ENCODE results near the gene LRRC73.

Gene LRRC73

DNA sequence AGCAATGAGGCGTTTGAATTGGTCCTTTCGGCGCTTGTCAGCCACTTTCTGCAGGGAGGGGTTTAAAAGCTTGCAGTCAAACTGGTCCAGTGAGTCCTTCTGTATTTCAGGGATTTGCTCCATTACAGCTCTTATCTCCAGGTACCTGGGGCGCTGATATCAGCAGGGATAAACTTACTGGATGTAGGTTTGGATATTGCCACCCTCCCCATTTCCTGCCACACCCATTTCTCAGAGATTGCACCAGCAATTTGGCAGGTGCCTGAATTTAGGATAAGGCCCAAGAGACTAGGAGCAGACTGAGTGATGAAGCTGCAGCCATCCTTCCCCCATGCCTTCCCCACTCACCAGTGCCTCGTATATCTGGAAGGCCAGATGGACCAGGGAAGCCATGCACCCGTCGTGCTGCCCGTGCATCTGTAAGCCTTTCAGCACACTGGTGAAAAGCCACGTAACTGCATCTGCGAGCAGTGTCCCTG is 14.4 kb upstream of the LRRC73 start:
- Histone ChIP-seq H3K27ac (ENCODE audit: low read depth, low read length, severe bottlenecking) (no peak overlapping the region), H3K4me1 (ENCODE audit: control insufficient read depth, insufficient read depth, low read length, poor library complexity, severe bottlenecking) (no peaks in the 10 kb centered on the region), H3K9me3 (ENCODE audit: control insufficient read depth, low read length) (no peaks in the 10 kb centered on the region), H3K4me3 (ENCODE audit: extremely low read depth, insufficient read depth, low read length, poor library complexity, severe bottlenecking) (no peak overlapping the region), H3K36me3 (ENCODE audit: control insufficient read depth, insufficient read depth, low read length) (peaks cover 98% of the 10 kb centered on the region)
- 98 to 99% methylated on average over 9 of the region's 10 CpGs for WGBS, 2 experiments (ENCODE audit: insufficient coverage in 2 of 2)

DNA sequence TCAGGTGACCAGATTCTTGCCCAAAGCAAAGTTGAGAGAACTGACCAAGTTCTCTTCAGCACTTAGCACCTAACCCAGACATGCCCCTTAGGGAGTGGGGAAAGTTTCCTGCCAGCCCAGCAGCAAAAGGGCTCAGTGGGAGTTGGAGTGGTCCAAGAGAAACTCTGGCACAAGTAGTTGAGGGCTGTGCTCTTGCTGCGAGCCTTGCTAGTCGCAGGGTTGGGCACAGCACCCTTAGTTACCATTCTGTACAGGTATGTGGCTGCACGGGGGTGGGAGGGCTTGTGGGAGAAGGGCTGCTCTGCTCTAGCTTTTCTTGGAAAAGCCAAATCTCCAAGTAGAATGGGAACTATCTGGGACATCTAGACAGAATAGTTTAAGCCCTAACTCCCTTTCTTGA is 13.1 kb upstream of the LRRC73 start:
- no peak overlapping the region for H3K27ac ChIP-seq (ENCODE audit: low read depth, low read length, severe bottlenecking)
- H3K36me3 ChIP-seq (ENCODE audit: control insufficient read depth, insufficient read depth, low read length), result peaks cover 95% of the 10 kb centered on the region
- H3K4me1 ChIP-seq (ENCODE audit: control insufficient read depth, insufficient read depth, low read length, poor library complexity, severe bottlenecking), result peaks cover 3% of the 10 kb centered on the region
- WGBS, 2 experiments (ENCODE audit: insufficient coverage in 2 of 2), result 90 to 100% methylated on average over 1 to 2 of the region's 3 CpGs
- H3K9me3 ChIP-seq (ENCODE audit: control insufficient read depth, low read length), result no peaks in the 10 kb centered on the region
- no peak overlapping the region for H3K4me3 ChIP-seq (ENCODE audit: extremely low read depth, insufficient read depth, low read length, poor library complexity, severe bottlenecking)

DNA sequence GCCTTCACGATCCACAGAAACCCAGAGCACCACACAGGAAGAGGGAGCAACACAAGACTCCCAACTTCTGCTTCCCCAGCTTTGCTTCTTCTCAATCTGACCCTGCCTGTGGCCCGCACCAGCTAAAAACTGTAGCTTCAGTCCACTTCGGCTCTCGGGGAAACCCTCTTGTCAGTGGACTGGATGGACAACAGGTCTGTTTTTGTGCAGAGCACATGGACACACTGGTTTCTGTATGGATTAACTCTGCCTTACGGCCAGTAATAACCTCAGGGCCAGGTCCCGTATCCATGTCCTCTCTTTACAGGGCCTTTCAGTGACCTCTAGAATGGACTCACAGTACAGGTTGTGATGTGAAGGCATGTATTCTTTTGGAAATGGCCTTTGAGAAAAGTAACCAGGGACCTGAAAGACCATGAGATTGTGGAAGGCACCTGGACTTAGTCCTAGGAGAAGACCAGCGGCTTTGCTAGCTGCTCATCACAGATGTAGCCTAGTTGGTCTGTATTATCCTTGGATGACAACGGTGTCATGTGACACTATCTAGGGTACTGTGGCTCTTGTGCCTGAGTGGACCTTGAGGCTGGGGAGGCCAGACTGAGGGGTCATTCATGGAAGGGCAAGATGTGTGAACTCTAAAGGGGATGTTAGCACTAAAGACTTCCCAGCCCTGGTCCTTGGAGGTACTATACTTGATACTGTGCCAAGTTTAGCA is 12.6 kb upstream of the LRRC73 start:
- peaks cover 89% of the 10 kb centered on the region for H3K36me3 ChIP-seq (ENCODE audit: control insufficient read depth, insufficient read depth, low read length)
- 94 to 98% methylated on average over 7 to 8 of the region's 8 CpGs for WGBS, 2 experiments (ENCODE audit: insufficient coverage in 2 of 2)
- no peak overlapping the region for H3K27ac ChIP-seq (ENCODE audit: low read depth, low read length, severe bottlenecking)

DNA sequence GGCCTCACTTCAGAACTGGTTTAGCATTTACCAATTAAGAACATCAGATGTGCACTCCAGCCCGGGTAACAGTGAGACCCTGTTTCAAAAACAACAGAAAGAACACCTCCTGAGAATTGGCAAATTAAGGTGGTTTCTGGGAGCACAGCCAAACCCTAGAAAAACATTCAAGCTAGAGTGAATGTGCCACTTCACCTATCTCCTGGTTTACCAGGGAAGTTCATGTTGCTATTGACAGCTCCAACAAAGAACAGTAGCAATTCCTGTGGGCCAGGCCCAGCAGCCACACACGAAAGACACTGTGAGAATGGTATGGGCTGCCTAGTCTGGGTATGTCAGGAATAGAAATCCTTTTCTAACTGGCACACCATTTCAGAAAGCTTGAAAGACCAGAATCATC is 11.7 kb upstream of the LRRC73 start:
- Histone ChIP-seq H3K4me3 (ENCODE audit: extremely low read depth, insufficient read depth, low read length, poor library complexity, severe bottlenecking) (no peak overlapping the region), H3K27ac (ENCODE audit: low read depth, low read length, severe bottlenecking) (peak overlapping the region; percentile 29), H3K36me3 (ENCODE audit: control insufficient read depth, insufficient read depth, low read length) (peaks cover 81% of the 10 kb centered on the region), H3K9me3 (ENCODE audit: control insufficient read depth, low read length) (no peaks in the 10 kb centered on the region), H3K4me1 (ENCODE audit: control insufficient read depth, insufficient read depth, low read length, poor library complexity, severe bottlenecking) (peaks cover 7% of the 10 kb centered on the region)
- whole genome bisulfite sequencing, 2 experiments (ENCODE audit: insufficient coverage in 2 of 2), result 100% methylated on average over 1 to 2 of the region's 2 CpGs

More for the DNA sequence above, 12.6 kb upstream of the LRRC73 start:
- Histone ChIP-seq H3K4me1 (ENCODE audit: control insufficient read depth, insufficient read depth, low read length, poor library complexity, severe bottlenecking) (peaks cover 7% of the 10 kb centered on the region), H3K4me3 (ENCODE audit: extremely low read depth, insufficient read depth, low read length, poor library complexity, severe bottlenecking) (no peak overlapping the region), H3K9me3 (ENCODE audit: control insufficient read depth, low read length) (no peaks in the 10 kb centered on the region)

DNA sequence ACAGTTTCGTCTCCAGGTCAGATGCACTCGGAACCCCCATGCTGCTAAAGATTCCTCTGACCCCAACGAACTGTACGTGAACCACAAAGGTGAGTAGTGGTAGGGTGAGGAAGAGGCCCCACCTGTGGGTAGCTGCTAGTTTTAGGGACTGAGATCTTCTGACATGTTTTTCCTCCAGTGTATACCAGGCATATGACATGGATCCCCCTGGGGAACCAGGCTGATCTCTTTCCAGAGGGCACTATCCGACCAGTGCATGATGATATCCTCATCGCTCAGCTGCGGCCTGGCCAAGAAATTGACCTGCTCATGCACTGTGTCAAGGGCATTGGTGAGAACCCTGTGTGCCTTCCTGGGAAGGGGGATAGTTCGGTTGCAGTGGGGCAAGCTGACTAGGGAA is 10.0 kb upstream of the LRRC73 start:
- Histone ChIP-seq H3K4me3 (ENCODE audit: extremely low read depth, insufficient read depth, low read length, poor library complexity, severe bottlenecking) (no peak overlapping the region), H3K4me1 (ENCODE audit: control insufficient read depth, insufficient read depth, low read length, poor library complexity, severe bottlenecking) (peaks cover 13% of the 10 kb centered on the region), H3K36me3 (ENCODE audit: control insufficient read depth, insufficient read depth, low read length) (peaks cover 73% of the 10 kb centered on the region), H3K27ac (ENCODE audit: low read depth, low read length, severe bottlenecking) (no peak overlapping the region), H3K9me3 (ENCODE audit: control insufficient read depth, low read length) (no peaks in the 10 kb centered on the region)
- 97 to 100% methylated on average over 6 to 8 of the region's 8 CpGs for WGBS, 2 experiments (ENCODE audit: insufficient coverage in 2 of 2)

DNA sequence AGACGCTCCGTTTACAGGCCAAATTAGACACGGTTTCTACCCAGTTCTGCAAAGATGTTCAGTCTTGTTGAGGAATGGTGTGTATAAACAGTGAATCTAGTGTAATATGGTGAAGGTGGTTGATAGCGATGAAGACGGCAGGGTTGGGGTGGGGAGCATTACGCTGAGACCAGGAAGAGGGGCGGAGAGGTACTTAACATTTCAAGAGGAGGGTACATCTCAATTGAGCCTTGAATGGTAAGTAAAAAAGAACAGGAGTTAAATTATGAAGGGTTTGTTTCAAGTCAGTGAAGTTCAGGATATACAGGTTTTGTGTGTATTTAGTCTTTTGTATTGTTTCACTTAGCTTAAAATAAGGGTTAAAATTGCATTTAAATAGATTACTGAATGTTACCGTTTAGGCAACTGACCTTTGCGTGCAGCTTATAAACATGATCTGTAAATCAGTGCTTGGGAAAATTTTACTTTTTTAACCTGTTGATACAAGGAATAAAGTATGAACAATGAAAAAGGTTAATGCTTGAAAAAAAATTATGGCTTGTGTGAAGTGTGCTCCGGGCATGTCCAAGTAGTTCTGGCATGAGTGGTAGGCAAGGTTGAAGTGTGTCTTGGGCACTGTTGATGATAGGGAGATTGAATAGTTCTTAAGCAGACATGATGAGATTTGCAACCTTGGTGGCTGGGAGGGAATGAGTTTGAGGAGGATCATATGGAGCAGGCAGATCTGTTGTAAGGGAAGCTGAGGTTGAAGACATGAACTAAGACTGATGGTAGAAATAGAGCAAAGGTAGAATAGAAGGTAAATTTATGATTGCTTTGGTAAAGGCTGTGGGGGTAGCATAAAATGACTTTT is 7.6 kb upstream of the LRRC73 start:
- 8 to 11% methylated on average over 10 of the region's 10 CpGs for WGBS, 2 experiments (ENCODE audit: insufficient coverage in 2 of 2)
- Histone ChIP-seq H3K4me1 (ENCODE audit: control insufficient read depth, insufficient read depth, low read length, poor library complexity, severe bottlenecking) (peaks cover 13% of the 10 kb centered on the region), H3K36me3 (ENCODE audit: control insufficient read depth, insufficient read depth, low read length) (peaks cover 74% of the 10 kb centered on the region), H3K27ac (ENCODE audit: low read depth, low read length, severe bottlenecking) (peak overlapping the region; percentile 33), H3K4me3 (ENCODE audit: extremely low read depth, insufficient read depth, low read length, poor library complexity, severe bottlenecking) (peak overlapping the region; percentile 99), H3K9me3 (ENCODE audit: control insufficient read depth, low read length) (no peaks in the 10 kb centered on the region)

DNA sequence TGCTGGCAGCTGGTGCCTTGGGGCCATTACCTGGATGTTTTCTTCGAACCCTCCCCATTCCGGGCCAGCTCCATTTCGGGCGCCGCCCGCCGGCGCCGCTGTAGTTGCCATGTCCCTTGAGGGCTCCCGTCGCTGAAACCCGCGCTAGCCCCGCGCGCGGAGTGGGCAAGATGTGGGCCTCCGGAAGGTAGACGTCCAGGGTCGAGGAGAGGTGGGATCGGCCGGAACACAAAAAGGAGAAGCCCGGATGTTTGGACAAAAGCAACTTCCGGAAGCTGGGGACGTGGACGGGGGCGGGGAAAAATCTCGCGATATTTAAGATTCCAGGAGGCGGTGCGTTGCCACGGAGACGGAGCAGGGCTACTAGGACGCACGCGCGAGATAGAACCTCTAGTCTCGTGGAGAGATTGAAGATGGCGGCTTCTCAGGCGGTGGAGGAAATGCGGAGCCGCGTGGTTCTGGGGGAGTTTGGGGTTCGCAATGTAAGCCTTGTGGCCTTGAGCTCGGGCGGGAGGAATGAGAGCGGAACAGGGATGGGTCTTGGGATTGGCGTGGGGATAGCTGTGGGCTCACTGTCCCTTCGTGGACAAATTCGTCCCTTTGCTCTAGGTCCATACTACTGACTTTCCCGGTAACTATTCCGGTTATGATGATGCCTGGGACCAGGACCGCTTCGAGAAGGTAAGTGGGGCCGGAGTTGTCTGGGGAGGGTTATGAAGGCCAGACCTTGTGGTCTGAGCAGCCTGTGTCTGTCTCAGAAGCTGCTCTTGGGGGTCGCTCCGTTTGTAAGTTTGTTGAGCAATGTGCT is 6.8 kb upstream of the LRRC73 start, which contains the start of the genes POLR1C and YIPF3:
Gene POLR1C, plus strand, starts transcription at position 393 of the 808 bp plus-strand sequence. Its CDS starts 21 bp downstream, at position 414.
Gene YIPF3, minus strand, starts transcription at position 230 of the 808 bp plus-strand sequence. Its CDS starts 119 bp downstream, at position 111.
- Histone ChIP-seq H3K4me3 (ENCODE audit: extremely low read depth, insufficient read depth, low read length, poor library complexity, severe bottlenecking) (peak within 1 kb of the TSS; percentile 99), H3K4me1 (ENCODE audit: control insufficient read depth, insufficient read depth, low read length, poor library complexity, severe bottlenecking) (peaks cover 13% of the 10 kb centered on the region), H3K9me3 (ENCODE audit: control insufficient read depth, low read length) (no peaks in the 10 kb centered on the region), H3K27ac (ENCODE audit: low read depth, low read length, severe bottlenecking) (peak within 1 kb of the TSS; percentile 87), H3K36me3 (ENCODE audit: control insufficient read depth, insufficient read depth, low read length) (peaks cover 74% of the 10 kb centered on the region)
- WGBS, 2 experiments (ENCODE audit: insufficient coverage in 2 of 2), result 0% methylated on average over 48 to 55 of the region's 57 CpGs

DNA sequence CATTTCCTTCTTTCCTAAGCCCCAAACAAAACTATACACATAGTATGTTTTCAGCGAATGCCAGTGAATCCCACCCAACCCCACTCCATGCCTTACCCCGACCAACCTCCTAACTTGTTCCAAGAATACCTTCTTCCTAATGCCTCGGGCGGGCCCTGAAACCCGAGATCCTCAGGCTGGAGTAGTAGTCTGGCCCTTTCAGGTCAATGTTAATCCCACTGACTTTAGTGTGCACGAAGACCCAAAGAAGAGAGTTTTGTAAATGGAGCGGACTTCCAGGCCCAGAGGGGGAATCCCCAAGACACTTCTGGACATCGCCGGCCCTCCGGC is 6.2 kb upstream of the LRRC73 start:
- H3K27ac ChIP-seq (ENCODE audit: low read depth, low read length, severe bottlenecking), result peak overlapping the region; percentile 87
- 4 to 5% methylated on average over 10 of the region's 10 CpGs for WGBS, 2 experiments (ENCODE audit: insufficient coverage in 2 of 2)
- H3K36me3 ChIP-seq (ENCODE audit: control insufficient read depth, insufficient read depth, low read length), result peaks cover 74% of the 10 kb centered on the region

DNA sequence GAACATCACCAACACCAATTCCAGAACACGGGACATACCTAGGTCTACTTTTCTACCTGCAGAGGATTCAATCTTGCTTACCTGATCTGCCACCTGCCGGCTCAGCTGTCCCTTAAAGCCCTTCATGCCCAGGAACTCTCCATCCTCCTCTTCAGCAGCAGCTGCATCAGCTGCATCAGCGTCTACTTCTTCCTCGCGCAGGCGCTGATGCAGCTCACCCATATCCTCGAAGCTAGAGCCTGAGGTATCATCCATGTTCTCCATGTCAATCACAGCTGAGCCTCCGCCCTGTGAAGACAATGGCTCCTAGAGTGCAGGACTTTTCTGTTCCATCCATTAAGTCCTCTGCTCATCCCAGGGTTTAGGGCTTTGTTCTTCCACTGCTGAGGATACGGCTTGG is 5.7 kb upstream of the LRRC73 start:
- peaks cover 71% of the 10 kb centered on the region for H3K36me3 ChIP-seq (ENCODE audit: control insufficient read depth, insufficient read depth, low read length)
- peaks cover 13% of the 10 kb centered on the region for H3K4me1 ChIP-seq (ENCODE audit: control insufficient read depth, insufficient read depth, low read length, poor library complexity, severe bottlenecking)
- H3K4me3 ChIP-seq (ENCODE audit: extremely low read depth, insufficient read depth, low read length, poor library complexity, severe bottlenecking), result peak overlapping the region; percentile 99
- WGBS, 2 experiments (ENCODE audit: insufficient coverage in 2 of 2), result 87 to 93% methylated on average over 9 of the region's 9 CpGs
- H3K9me3 ChIP-seq (ENCODE audit: control insufficient read depth, low read length), result no peaks in the 10 kb centered on the region
- H3K27ac ChIP-seq (ENCODE audit: low read depth, low read length, severe bottlenecking), result no peak overlapping the region

More for the DNA sequence above, 6.2 kb upstream of the LRRC73 start:
- Histone ChIP-seq H3K4me3 (ENCODE audit: extremely low read depth, insufficient read depth, low read length, poor library complexity, severe bottlenecking) (peak overlapping the region; percentile 99), H3K9me3 (ENCODE audit: control insufficient read depth, low read length) (no peaks in the 10 kb centered on the region), H3K4me1 (ENCODE audit: control insufficient read depth, insufficient read depth, low read length, poor library complexity, severe bottlenecking) (peaks cover 13% of the 10 kb centered on the region)

DNA sequence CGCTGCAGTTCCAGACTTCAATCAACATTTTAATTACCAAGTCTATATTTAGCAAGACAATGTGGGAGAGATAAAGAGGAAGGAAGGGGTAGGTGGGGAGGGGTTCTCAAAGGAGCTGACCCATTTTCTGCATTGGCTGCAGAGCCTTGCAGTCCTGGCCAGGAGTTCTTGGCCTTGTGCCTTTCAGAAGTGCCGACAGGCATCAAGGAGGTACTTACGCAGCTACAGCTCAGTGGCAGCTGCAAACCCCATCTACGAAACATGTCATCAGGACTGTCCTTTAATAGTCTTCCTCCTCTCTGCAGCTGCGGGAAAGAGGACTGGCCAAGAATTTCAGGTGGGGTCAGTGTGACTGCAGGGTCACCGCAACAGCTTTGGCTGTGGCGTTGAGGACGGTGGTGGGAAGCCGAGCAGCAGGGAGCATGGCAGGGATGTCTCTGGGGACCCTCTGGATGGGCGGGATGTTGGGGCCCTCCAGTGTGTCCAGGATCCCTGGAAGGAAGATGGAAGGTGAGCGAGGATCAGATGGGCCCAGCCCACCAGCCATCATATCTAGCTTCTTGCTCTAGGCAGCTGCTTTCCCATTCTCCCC is 1.8 kb upstream of the LRRC73 start:
- H3K36me3 ChIP-seq (ENCODE audit: control insufficient read depth, insufficient read depth, low read length), result peaks cover 51% of the 10 kb centered on the region
- no peak overlapping the region for H3K27ac ChIP-seq (ENCODE audit: low read depth, low read length, severe bottlenecking)
- H3K9me3 ChIP-seq (ENCODE audit: control insufficient read depth, low read length), result no peaks in the 10 kb centered on the region
- no peak overlapping the region for H3K4me3 ChIP-seq (ENCODE audit: extremely low read depth, insufficient read depth, low read length, poor library complexity, severe bottlenecking)
- peaks cover 7% of the 10 kb centered on the region for H3K4me1 ChIP-seq (ENCODE audit: control insufficient read depth, insufficient read depth, low read length, poor library complexity, severe bottlenecking)
- WGBS, 2 experiments (ENCODE audit: insufficient coverage in 2 of 2), result 94 to 99% methylated on average over 9 of the region's 11 CpGs
